CD8-positive, alpha-beta memory T cell (primary cell): ENCODE measurements around the gene ENAH. TPM values are rescaled to one million over a fixed set of nuclear protein-coding genes. Genes with fewer than 3 reads are reported as not detected.
"Not testable (repeated sequence)": the region's sequence is repeated elsewhere in the genome, so short reads cannot be mapped to it uniquely, and the experiment has no call there.

Source experiments
- CTCF ChIA-PET: fragments of 350-600 bp; sonication (Branson Sonifier 250); formaldehyde crosslinking; loops from one replicate; lab custom pipeline; 2021; ENCODE audit warnings: antibody characterized with exemption; lab: Charles Lee
- POLR2A ChIA-PET: fragments of 350-600 bp; sonication (Branson Sonifier 250); formaldehyde crosslinking; loops from one replicate; lab custom pipeline; 2021; ENCODE audit warnings: antibody characterized with exemption; lab: Charles Lee
- DNase-seq, 5 donors: peaks; one replicate each; pipeline versions ENCODE4 v3.0.0 to v3.0.0-alpha.2; 2020 to 2022; ENCODE audit warnings: mixed read lengths in 1 of 5
- H3K27ac ChIP-seq: one replicate; pipeline ENCODE4 v1.7.0; 2013; ENCODE audit warnings: low read depth, mild to moderate bottlenecking, low read length, moderate library complexity
- H3K27me3 ChIP-seq: 2 replicates; pipeline ENCODE4 v1.7.0; 2013; ENCODE audit warnings: low read length, mild to moderate bottlenecking; ENCODE audit not compliant: insufficient read depth, poor library complexity, severe bottlenecking
- H3K36me3 ChIP-seq: 2 replicates; pipeline ENCODE4 v1.7.0; 2013; ENCODE audit warnings: mild to moderate bottlenecking, low read length, moderate library complexity; ENCODE audit not compliant: insufficient read depth
- H3K4me1 ChIP-seq: 2 replicates; pipeline ENCODE4 v1.7.0; 2013; ENCODE audit warnings: mild to moderate bottlenecking, low read length, moderate library complexity; ENCODE audit not compliant: insufficient read depth
- H3K4me3 ChIP-seq: 2 replicates; pipeline ENCODE4 v1.7.0; 2013; ENCODE audit warnings: mild to moderate bottlenecking, low read length
- H3K9me3 ChIP-seq: 2 replicates; pipeline ENCODE4 v1.7.0; 2013; ENCODE audit warnings: mild to moderate bottlenecking, low read length
- H3K27ac Mint-ChIP-seq, 8 donors: one replicate each; pipeline ENCODE4 v1.8.0; 2020 to 2021; ENCODE audit warnings: mixed read lengths in 8 of 8, mild to moderate bottlenecking in 6 of 8, inconsistent platforms in 3 of 8, moderate library complexity in 3 of 8
- H3K27me3 Mint-ChIP-seq, 2 donors: one replicate each; pipeline ENCODE4 v1.8.0; 2020 to 2021; ENCODE audit warnings: mixed read lengths in 2 of 2, mild to moderate bottlenecking in 1 of 2, moderate library complexity in 1 of 2
- H3K36me3 Mint-ChIP-seq, 3 donors: one replicate each; pipeline ENCODE4 v1.8.0; 2020 to 2021; ENCODE audit warnings: mixed read lengths in 3 of 3, inconsistent platforms in 1 of 3, mild to moderate bottlenecking in 1 of 3
- H3K4me1 Mint-ChIP-seq, 3 donors: one replicate each; pipeline ENCODE4 v1.8.0; 2020 to 2021; ENCODE audit warnings: mixed read lengths in 3 of 3, inconsistent platforms in 1 of 3, mild to moderate bottlenecking in 1 of 3
- H3K4me3 Mint-ChIP-seq, 7 donors: one replicate each; pipeline ENCODE4 v1.8.0; 2020 to 2021; ENCODE audit warnings: mixed read lengths in 7 of 7, mild to moderate bottlenecking in 6 of 7, moderate library complexity in 4 of 7, inconsistent platforms in 2 of 7
- H3K9me3 Mint-ChIP-seq, 5 donors: one replicate each; pipeline ENCODE4 v1.8.0; 2020 to 2022; ENCODE audit warnings: mixed read lengths in 5 of 5, mild to moderate bottlenecking in 3 of 5, moderate library complexity in 2 of 5, inconsistent platforms in 1 of 5
- polyA plus RNA-seq: library from polyadenylated mRNA; unstranded; fragments of 300-500 nt; fragmentation: Illumina TruSeq; gene quantifications from one replicate; pipeline ENCODE4 v1.2.3, GENCODE V29; 2021
- total RNA-seq, 2 experiments: library from RNA; stranded (reverse); gene quantifications; one replicate each; pipeline ENCODE4 v1.2.3, GENCODE V29; 2021

ENAH gene
- total and polyA plus RNA-seq, 3 experiments from 2014 or later, result 0.53 TPM; not detected in 1

GRCh38 chr1:225626698-225627097, 26.2 kb downstream of the ENAH start:
- H3K27me3 Mint-ChIP-seq, result peaks cover 19 to 49% of the 10 kb centered on the region in 2 donors
- Histone ChIP-seq H3K4me1 (no peaks in the 10 kb centered on the region), H3K27me3 (no peaks in the 10 kb centered on the region), H3K9me3 (no peaks in the 10 kb centered on the region), H3K27ac (no peak overlapping the region), H3K4me3 (no peak overlapping the region), H3K36me3 (no peaks in the 10 kb centered on the region)
- ChIA-PET CTCF (no interaction called here), POLR2A (no interaction called here)
- no peak overlapping the region for H3K27ac Mint-ChIP-seq
- H3K9me3 Mint-ChIP-seq, result no peaks in the 10 kb centered on the region
- H3K4me1 Mint-ChIP-seq, result no peaks in the 10 kb centered on the region
- no peaks in the 10 kb centered on the region for H3K36me3 Mint-ChIP-seq
- H3K4me3 Mint-ChIP-seq, result no peak overlapping the region
- no peak for DNase-seq

- Mint-ChIP-seq H3K4me1 (no peaks in the 10 kb centered on the region), H3K9me3 (no peaks in the 10 kb centered on the region), H3K27ac (no peak overlapping the region), H3K36me3 (no peaks in the 10 kb centered on the region), H3K27me3 (peaks cover 0 to 5% of the 10 kb centered on the region in 2 donors), H3K4me3 (no peak overlapping the region)
- Histone ChIP-seq H3K27ac (no peak overlapping the region), H3K4me1 (no peaks in the 10 kb centered on the region), H3K4me3 (no peak overlapping the region), H3K9me3 (no peaks in the 10 kb centered on the region), H3K36me3 (no peaks in the 10 kb centered on the region), H3K27me3 (no peaks in the 10 kb centered on the region)
- DNase-seq, result no peak
- CTCF ChIA-PET, result interaction anchor here (1.6 kb wide), 1 partner anchor 95 kb away, joined by 3 read pairs; no protein-coding TSS in a partner anchor
- POLR2A ChIA-PET, result no interaction called here
These were observed 35.0 kb downstream of the ENAH start for GRCh38 chr1:225617956-225618355.

- Histone ChIP-seq H3K27me3 (no peaks in the 10 kb centered on the region), H3K36me3 (no peaks in the 10 kb centered on the region), H3K27ac (no peak overlapping the region), H3K4me1 (no peaks in the 10 kb centered on the region), H3K4me3 (no peak overlapping the region), H3K9me3 (no peaks in the 10 kb centered on the region)
- ChIA-PET CTCF (interaction anchor here (1.6 kb wide), 1 partner anchor 94 kb away, joined by 3 read pairs; no protein-coding TSS in a partner anchor), POLR2A (no interaction called here)
- Mint-ChIP-seq H3K9me3 (no peaks in the 10 kb centered on the region), H3K4me3 (no peak overlapping the region), H3K27ac (no peak overlapping the region), H3K36me3 (no peaks in the 10 kb centered on the region), H3K27me3 (peaks cover 0 to 5% of the 10 kb centered on the region in 2 donors), H3K4me1 (no peaks in the 10 kb centered on the region)
- no peak for DNase-seq
These were observed 35.4 kb downstream of the ENAH start for GRCh38 chr1:225617479-225617878.

- H3K4me3 Mint-ChIP-seq, H3K27ac Mint-ChIP-seq, H3K4me1 Mint-ChIP-seq, DNase-seq, H3K4me3 ChIP-seq, H3K9me3 ChIP-seq, H3K27ac ChIP-seq, H3K4me1 ChIP-seq, H3K27me3 Mint-ChIP-seq, CTCF ChIA-PET, H3K36me3 ChIP-seq, POLR2A ChIA-PET, H3K36me3 Mint-ChIP-seq, H3K27me3 ChIP-seq, H3K9me3 Mint-ChIP-seq: not testable (repeated sequence)
These were observed 37.5 kb downstream of the ENAH start for GRCh38 chr1:225615403-225615790.

- Histone ChIP-seq H3K36me3 (no peaks in the 10 kb centered on the region), H3K4me1 (no peaks in the 10 kb centered on the region), H3K9me3 (no peaks in the 10 kb centered on the region), H3K4me3 (no peak overlapping the region), H3K27me3 (no peaks in the 10 kb centered on the region), H3K27ac (no peak overlapping the region)
- Mint-ChIP-seq H3K36me3 (no peaks in the 10 kb centered on the region), H3K27ac (no peak overlapping the region), H3K4me1 (no peaks in the 10 kb centered on the region), H3K9me3 (no peaks in the 10 kb centered on the region), H3K27me3 (peaks cover 0 to 3% of the 10 kb centered on the region in 2 donors), H3K4me3 (no peak overlapping the region)
- ChIA-PET CTCF (no interaction called here), POLR2A (no interaction called here)
- no peak for DNase-seq
These were observed 39.9 kb downstream of the ENAH start for GRCh38 chr1:225613006-225613405.

GRCh38 chr1:225612287-225612686, 40.6 kb downstream of the ENAH start:
- Mint-ChIP-seq H3K4me3 (no peak overlapping the region), H3K4me1 (no peaks in the 10 kb centered on the region), H3K9me3 (no peaks in the 10 kb centered on the region), H3K27me3 (peaks cover 0 to 3% of the 10 kb centered on the region in 2 donors), H3K36me3 (no peaks in the 10 kb centered on the region), H3K27ac (peak overlapping the region in 1 of 8 donors; percentile 43)
- Histone ChIP-seq H3K4me3 (no peak overlapping the region), H3K4me1 (no peaks in the 10 kb centered on the region), H3K9me3 (no peaks in the 10 kb centered on the region), H3K27me3 (no peaks in the 10 kb centered on the region), H3K36me3 (no peaks in the 10 kb centered on the region), H3K27ac (no peak overlapping the region)
- DNase-seq, result no peak
- POLR2A ChIA-PET, result no interaction called here
- CTCF ChIA-PET, result no interaction called here

GRCh38 chr1:225611537-225612223, 41.2 kb downstream of the ENAH start:
- no peaks in the 10 kb centered on the region for H3K36me3 ChIP-seq
- H3K27me3 ChIP-seq, result no peaks in the 10 kb centered on the region
- Mint-ChIP-seq H3K9me3 (no peaks in the 10 kb centered on the region), H3K27me3 (peaks cover 0 to 3% of the 10 kb centered on the region in 2 donors), H3K27ac (no peak overlapping the region), H3K36me3 (no peaks in the 10 kb centered on the region), H3K4me1 (no peaks in the 10 kb centered on the region), H3K4me3 (no peak overlapping the region)
- no peak overlapping the region for H3K27ac ChIP-seq
- H3K4me3 ChIP-seq, result no peak overlapping the region
- CTCF ChIA-PET, result no interaction called here
- no peaks in the 10 kb centered on the region for H3K4me1 ChIP-seq
- POLR2A ChIA-PET, result no interaction called here
- DNase-seq, result no peak
- H3K9me3 ChIP-seq, result no peaks in the 10 kb centered on the region

- H3K4me1 ChIP-seq, result no peaks in the 10 kb centered on the region
- H3K27me3 ChIP-seq, result no peaks in the 10 kb centered on the region
- Mint-ChIP-seq H3K4me3 (no peak overlapping the region), H3K27ac (no peak overlapping the region), H3K36me3 (no peaks in the 10 kb centered on the region), H3K4me1 (no peaks in the 10 kb centered on the region), H3K27me3 (peaks cover 0 to 3% of the 10 kb centered on the region in 2 donors), H3K9me3 (no peaks in the 10 kb centered on the region)
- ChIA-PET POLR2A (no interaction called here), CTCF (no interaction called here)
- no peak for DNase-seq
- no peaks in the 10 kb centered on the region for H3K9me3 ChIP-seq
- H3K4me3 ChIP-seq, result no peak overlapping the region
- H3K36me3 ChIP-seq, result no peaks in the 10 kb centered on the region
- no peak overlapping the region for H3K27ac ChIP-seq
These were observed 42.4 kb downstream of the ENAH start for GRCh38 chr1:225610539-225610938.
